ENCODE results near the gene SLC25A12.

The SLC25A12 gene

GRCh38 chr2:171835386-171835785 lies 58.7 kb downstream of the SLC25A12 start:
- no peaks in the 10 kb centered on the region for H3K27me3 ChIP-seq (ENCODE audit: control insufficient read depth, low read length)
- peaks cover 78% of the 10 kb centered on the region for H3K36me3 ChIP-seq (ENCODE audit: control insufficient read depth, low read length)
- H3K27ac ChIP-seq (ENCODE audit: low read depth, low read length) = no peak overlapping the region
- no peaks in the 10 kb centered on the region for H3K4me1 ChIP-seq (ENCODE audit: control insufficient read depth, low read length)
- peaks cover 22% of the 10 kb centered on the region; the same call in 1 of the 2 replicates for H3K9me3 ChIP-seq (ENCODE audit: control insufficient read depth, insufficient read depth, low read length)
- H3F3A ChIP-seq (ENCODE audit: control insufficient read depth, insufficient read depth) = no peaks in the 10 kb centered on the region
- no peak overlapping the region for H3K4me3 ChIP-seq (ENCODE audit: low read length)
- no peak for TF ChIP-seq CTCF (IDR thresholded peaks at IDR 0.05; ENCODE audit: low read depth, low read length, poor library complexity, severe bottlenecking)
- TF ChIP-seq EZH2phosphoT487 (IDR thresholded peaks at IDR 0.05; ENCODE audit: borderline replicate concordance, low read length) = no peak
- H3K4me2 ChIP-seq (ENCODE audit: low read length) = no peak overlapping the region
- H4K20me1 ChIP-seq (ENCODE audit: control insufficient read depth, insufficient read depth, low read depth, low read length) = no peaks in the 10 kb centered on the region
- no peaks in the 10 kb centered on the region for H3K79me2 ChIP-seq (ENCODE audit: control insufficient read depth, low read length)
- no peaks in the 10 kb centered on the region for H3K9me2 ChIP-seq (replicated peaks; ENCODE audit: control insufficient read depth, low read length)

DNA sequence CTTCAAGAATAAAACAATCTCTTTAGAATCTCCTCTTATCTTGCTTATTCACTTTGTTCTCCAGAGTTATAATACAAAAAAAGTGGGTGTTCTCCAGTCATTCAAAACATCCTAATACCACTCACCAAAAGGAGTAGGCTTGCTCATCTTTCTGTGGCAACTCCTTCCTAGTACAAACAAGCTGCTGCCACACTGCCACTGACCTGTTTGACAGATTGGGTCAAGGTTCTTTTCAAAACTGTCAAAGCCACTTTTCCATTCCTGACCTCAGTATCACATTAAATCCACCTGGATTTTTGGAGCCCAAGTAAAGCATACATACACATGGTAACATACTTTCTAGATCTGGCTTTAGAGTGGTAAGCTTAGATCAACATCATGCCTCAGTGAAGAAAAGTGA lies 59.8 kb downstream of the SLC25A12 start:
- Histone ChIP-seq H3K9me3 (ENCODE audit: control insufficient read depth, insufficient read depth, low read length) (peaks cover 22% of the 10 kb centered on the region; the same call in 1 of the 2 replicates), H4K20me1 (ENCODE audit: control insufficient read depth, insufficient read depth, low read depth, low read length) (no peaks in the 10 kb centered on the region), H3K36me3 (ENCODE audit: control insufficient read depth, low read length) (peaks cover 82% of the 10 kb centered on the region)

DNA sequence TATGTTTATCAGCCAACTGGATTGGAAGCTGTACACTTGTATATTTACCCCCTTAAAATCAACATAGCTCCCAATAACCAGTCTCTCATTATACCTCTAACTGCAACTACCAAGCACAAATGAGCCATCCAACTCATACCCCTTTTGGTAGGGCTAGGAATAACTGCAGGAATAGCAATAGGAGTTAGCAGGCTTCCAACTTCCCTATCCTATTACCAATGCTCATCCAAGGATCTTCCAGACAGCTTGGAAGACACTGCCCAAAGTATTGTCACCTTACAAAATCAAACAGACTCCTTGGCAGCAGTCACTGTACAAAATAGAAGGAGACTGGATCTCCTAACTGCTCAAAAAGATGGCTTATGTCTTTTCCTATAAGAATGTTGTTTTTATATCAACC lies 61.6 kb downstream of the SLC25A12 start:
- no peaks in the 10 kb centered on the region for H3K9me2 ChIP-seq (replicated peaks; ENCODE audit: control insufficient read depth, low read length)

More for the DNA sequence above, 59.8 kb downstream of the SLC25A12 start:
- Histone ChIP-seq H3K9me2 (replicated peaks; ENCODE audit: control insufficient read depth, low read length) (no peaks in the 10 kb centered on the region), H3F3A (ENCODE audit: control insufficient read depth, insufficient read depth) (no peaks in the 10 kb centered on the region), H3K4me3 (ENCODE audit: low read length) (no peak overlapping the region), H3K27ac (ENCODE audit: low read depth, low read length) (no peak overlapping the region), H3K79me2 (ENCODE audit: control insufficient read depth, low read length) (no peaks in the 10 kb centered on the region), H3K4me2 (ENCODE audit: low read length) (no peak overlapping the region), H3K27me3 (ENCODE audit: control insufficient read depth, low read length) (no peaks in the 10 kb centered on the region), H3K4me1 (ENCODE audit: control insufficient read depth, low read length) (no peaks in the 10 kb centered on the region)
- TF ChIP-seq EZH2phosphoT487 (IDR thresholded peaks at IDR 0.05; ENCODE audit: borderline replicate concordance, low read length) = no peak

More for the DNA sequence above, 61.6 kb downstream of the SLC25A12 start:
- Histone ChIP-seq H4K20me1 (ENCODE audit: control insufficient read depth, insufficient read depth, low read depth, low read length) (no peaks in the 10 kb centered on the region), H3K27ac (ENCODE audit: low read depth, low read length) (no peak overlapping the region), H3K36me3 (ENCODE audit: control insufficient read depth, low read length) (peaks cover 86% of the 10 kb centered on the region), H3K9me3 (ENCODE audit: control insufficient read depth, insufficient read depth, low read length) (peaks cover 22% of the 10 kb centered on the region; the same call in 1 of the 2 replicates), H3K4me1 (ENCODE audit: control insufficient read depth, low read length) (no peaks in the 10 kb centered on the region), H3K4me3 (ENCODE audit: low read length) (no peak overlapping the region), H3K27me3 (ENCODE audit: control insufficient read depth, low read length) (no peaks in the 10 kb centered on the region), H3K4me2 (ENCODE audit: low read length) (no peak overlapping the region), H3F3A (ENCODE audit: control insufficient read depth, insufficient read depth) (no peaks in the 10 kb centered on the region), H3K79me2 (ENCODE audit: control insufficient read depth, low read length) (no peaks in the 10 kb centered on the region)
- no peak for TF ChIP-seq CTCF (IDR thresholded peaks at IDR 0.05; ENCODE audit: low read depth, low read length, poor library complexity, severe bottlenecking)
- TF ChIP-seq EZH2phosphoT487 (IDR thresholded peaks at IDR 0.05; ENCODE audit: borderline replicate concordance, low read length) = no peak
